Smooth muscle cell (in vitro differentiated cells): ENCODE results near the gene NTSR2. TPM values are rescaled to one million over a fixed set of nuclear protein-coding genes. Genes with fewer than 3 reads are reported as not detected.

Experiments
- DNase-seq: peaks from one replicate; lab custom pipeline; 2025; ENCODE audit not compliant: unreplicated experiment; lab: John Stamatoyannopoulos, UW
- H2AFZ ChIP-seq: fragments of 200-600 bp; sonication (generic); 2 replicates; pipeline ENCODE4 v1.6.0; 2016; ENCODE audit warnings: antibody characterized with exemption, low read depth, mild to moderate bottlenecking
- H3F3A ChIP-seq: fragments of 200-600 bp; sonication (generic); 2 replicates; pipeline ENCODE4 v1.6.0; 2017; ENCODE audit warnings: antibody characterized with exemption, low read depth
- H3K27ac ChIP-seq: fragments of 200-600 bp; sonication (generic); 2 replicates; pipeline ENCODE4 v1.5.1; 2016; ENCODE audit warnings: low read depth, mild to moderate bottlenecking
- H3K27me3 ChIP-seq: fragments of 200-600 bp; sonication (generic); 2 replicates; pipeline ENCODE4 v1.6.1; 2016; ENCODE audit warnings: low read depth, mild to moderate bottlenecking
- H3K36me3 ChIP-seq: fragments of 200-600 bp; sonication (generic); 2 replicates; pipeline ENCODE4 v1.5.1; 2016; ENCODE audit warnings: low read depth
- H3K4me1 ChIP-seq: fragments of 200-600 bp; sonication (generic); 2 replicates; pipeline ENCODE4 v1.5.1; 2016; ENCODE audit warnings: low read depth
- H3K4me2 ChIP-seq: fragments of 200-600 bp; sonication (generic); 2 replicates; pipeline ENCODE4 v1.6.0; 2016; ENCODE audit warnings: mild to moderate bottlenecking
- H3K4me3 ChIP-seq: fragments of 200-600 bp; sonication (generic); 2 replicates; pipeline ENCODE4 v1.5.1; 2016; ENCODE audit warnings: mild to moderate bottlenecking
- H3K79me2 ChIP-seq: fragments of 200-600 bp; sonication (generic); 2 replicates; pipeline ENCODE4 v1.6.0; 2016; ENCODE audit warnings: low read depth, mild to moderate bottlenecking
- H3K9ac ChIP-seq: fragments of 200-600 bp; sonication (generic); 2 replicates; pipeline ENCODE4 v1.6.0; 2016; ENCODE audit warnings: low read depth
- H3K9me3 ChIP-seq: fragments of 200-600 bp; sonication (generic); replicated peaks from 2 replicates; pipeline ENCODE4 v1.5.1; 2016; ENCODE audit warnings: low read depth
- H4K20me1 ChIP-seq: fragments of 200-600 bp; sonication (generic); 2 replicates; pipeline ENCODE4 v1.6.0; 2016; ENCODE audit warnings: low read depth
- CTCF ChIP-seq: fragments of 200-600 bp; sonication (generic); IDR thresholded peaks from 2 replicates; pipeline ENCODE4 v1.5.1; 2017; ENCODE audit warnings: borderline replicate concordance, mild to moderate bottlenecking, antibody characterized with exemption; ENCODE audit not compliant: insufficient read depth, poor library complexity, severe bottlenecking
- WGBS: methylation state at CpG from one replicate; pipeline ENCODE4 v1.1.7; 2016; ENCODE audit warnings: low lambda C conversion rate; 5-methylcytosine and 5-hydroxymethylcytosine counted together
- polyA plus RNA-seq: library from polyadenylated mRNA; unstranded; fragments of >200 nt; fragmentation: Nextera tagmentation; extraction: Ambion mirVana; gene quantifications from 2 replicates; pipeline ENCODE4 v1.2.1, GENCODE V29; 2016
- total RNA-seq: library from RNA; depleted of rRNA; stranded (reverse); fragments of >200 nt; gene quantifications from 2 replicates; pipeline ENCODE4 v1.2.3, GENCODE V29; 2014

NTSR2 gene
- total and polyA plus RNA-seq, 2 experiments from 2014 or later, result not detected

GRCh38 chr2:11680182-11680900 lies 10.3 kb upstream of the NTSR2 start:
- Histone ChIP-seq H2AFZ (no peak overlapping the region), H3K27me3 (peaks cover 39% of the 10 kb centered on the region)
- WGBS, result 87% methylated on average over 16 of the region's 16 CpGs

GRCh38 chr2:11679486-11680181 lies 9.6 kb upstream of the NTSR2 start:
- no peak overlapping the region for H3K4me3 ChIP-seq
- H2AFZ ChIP-seq, result no peak overlapping the region
- H3K4me2 ChIP-seq, result no peak overlapping the region
- 83% methylated on average over 13 of the region's 13 CpGs for WGBS
- H3F3A ChIP-seq, result no peaks in the 10 kb centered on the region
- H4K20me1 ChIP-seq, result no peaks in the 10 kb centered on the region
- DNase-seq, result no peak
- H3K4me1 ChIP-seq, result no peaks in the 10 kb centered on the region
- H3K27ac ChIP-seq, result no peak overlapping the region
- H3K79me2 ChIP-seq, result no peaks in the 10 kb centered on the region
- H3K27me3 ChIP-seq, result peaks cover 41% of the 10 kb centered on the region
- no peaks in the 10 kb centered on the region for H3K36me3 ChIP-seq
- H3K9ac ChIP-seq, result no peak overlapping the region
- H3K9me3 ChIP-seq, result no peaks in the 10 kb centered on the region
- TF ChIP-seq CTCF, result no peak

More at GRCh38 chr2:11680182-11680900, 10.3 kb upstream of the NTSR2 start:
- Histone ChIP-seq H4K20me1 (no peaks in the 10 kb centered on the region), H3K9me3 (no peaks in the 10 kb centered on the region), H3K27ac (no peak overlapping the region), H3K79me2 (no peaks in the 10 kb centered on the region), H3K4me1 (no peaks in the 10 kb centered on the region), H3K4me3 (no peak overlapping the region), H3F3A (no peaks in the 10 kb centered on the region), H3K36me3 (no peaks in the 10 kb centered on the region), H3K9ac (no peak overlapping the region), H3K4me2 (no peak overlapping the region)
- no peak for TF ChIP-seq CTCF
- no peak for DNase-seq

- no peak for DNase-seq
- H4K20me1 ChIP-seq, result no peaks in the 10 kb centered on the region
- no peak overlapping the region for H3K4me2 ChIP-seq
- H3K4me1 ChIP-seq, result no peaks in the 10 kb centered on the region
- no peaks in the 10 kb centered on the region for H3K79me2 ChIP-seq
- peaks cover 35% of the 10 kb centered on the region for H3K27me3 ChIP-seq
- no peaks in the 10 kb centered on the region for H3F3A ChIP-seq
- no peak overlapping the region for H3K9ac ChIP-seq
- 76% methylated on average over 7 of the region's 7 CpGs for WGBS
- H3K36me3 ChIP-seq, result no peaks in the 10 kb centered on the region
- TF ChIP-seq CTCF, result no peak
- H2AFZ ChIP-seq, result no peak overlapping the region
- no peak overlapping the region for H3K27ac ChIP-seq
- H3K9me3 ChIP-seq, result no peaks in the 10 kb centered on the region
- H3K4me3 ChIP-seq, result no peak overlapping the region
Observed at GRCh38 chr2:11679016-11679415, 9.0 kb upstream of the NTSR2 start.
